Activated T-cell treated with anti-CD3 and anti-CD28 coated beads, Interleukin-2, amount 50 U/mL, for 4 hours (primary cell): ENCODE data around the gene ZFP3. TPM values are rescaled to one million over a fixed set of nuclear protein-coding genes. Genes with fewer than 3 reads are reported as not detected.
"Not testable (repeated sequence)": the region's sequence is repeated elsewhere in the genome, so short reads cannot be mapped to it uniquely, and the experiment has no call there.

Source experiments
- ATAC-seq, 2 donors: fragments of 200-7000 bp; cut with Tn5 transposase; one replicate each; pipeline ENCODE4 v1.10.0; 2021
- DNase-seq: peaks from one replicate; pipeline ENCODE4 v3.0.0-alpha.2; 2020
- H3K27me3 Mint-ChIP-seq: one replicate; pipeline ENCODE4 v1.8.0; 2021; ENCODE audit warnings: low read depth, mixed read lengths
- H3K36me3 Mint-ChIP-seq: one replicate; pipeline ENCODE4 v1.8.0; 2022; ENCODE audit warnings: mixed read lengths; ENCODE audit not compliant: insufficient read depth
- H3K4me1 Mint-ChIP-seq: one replicate; pipeline ENCODE4 v1.8.0; 2021; ENCODE audit warnings: low read depth, mixed read lengths
- H3K4me3 Mint-ChIP-seq: one replicate; pipeline ENCODE4 v1.8.0; 2021; ENCODE audit warnings: mild to moderate bottlenecking, moderate library complexity, mixed read lengths
- H3K9me3 Mint-ChIP-seq: one replicate; pipeline ENCODE4 v1.8.0; 2021; ENCODE audit warnings: mixed read lengths
- total RNA-seq, 3 donors: library from RNA; stranded (reverse); gene quantifications; one replicate each; pipeline ENCODE4 v1.2.1, GENCODE V29; 2021

The ZFP3 gene
- total RNA-seq, 3 donors from 2014 or later, result 1.7 to 2.2 (median 1.8) TPM

GRCh38 chr17:5135131-5135712 lies 57.0 kb downstream of the ZFP3 start:
- not testable (repeated sequence) for ATAC-seq, H3K36me3 Mint-ChIP-seq, H3K4me1 Mint-ChIP-seq

GRCh38 chr17:5135726-5136579 lies 57.7 kb downstream of the ZFP3 start:
- Mint-ChIP-seq H3K27me3 (no peaks in the 10 kb centered on the region), H3K9me3 (no peaks in the 10 kb centered on the region), H3K4me3 (no peak overlapping the region), H3K4me1 (no peaks in the 10 kb centered on the region), H3K36me3 (no peaks in the 10 kb centered on the region)
- DNase-seq, result no peak
- ATAC-seq, result no peak

More at GRCh38 chr17:5135131-5135712, 57.0 kb downstream of the ZFP3 start:
- H3K27me3 Mint-ChIP-seq, DNase-seq, H3K9me3 Mint-ChIP-seq, H3K4me3 Mint-ChIP-seq: not testable (repeated sequence)

- H3K4me3 Mint-ChIP-seq, ATAC-seq, H3K27me3 Mint-ChIP-seq, H3K9me3 Mint-ChIP-seq, H3K36me3 Mint-ChIP-seq, H3K4me1 Mint-ChIP-seq, DNase-seq: not testable (repeated sequence)
Measured at GRCh38 chr17:5136580-5137412, 58.5 kb downstream of the ZFP3 start.

- not testable (repeated sequence) for H3K36me3 Mint-ChIP-seq, H3K4me1 Mint-ChIP-seq, H3K27me3 Mint-ChIP-seq, H3K4me3 Mint-ChIP-seq, DNase-seq, H3K9me3 Mint-ChIP-seq, ATAC-seq
Measured at GRCh38 chr17:5137511-5138197, 59.4 kb downstream of the ZFP3 start.

GRCh38 chr17:5138198-5138544 lies 59.9 kb downstream of the ZFP3 start:
- not testable (repeated sequence) for H3K4me1 Mint-ChIP-seq, ATAC-seq, H3K4me3 Mint-ChIP-seq

GRCh38 chr17:5138616-5139457 lies 60.6 kb downstream of the ZFP3 start:
- no peaks in the 10 kb centered on the region for H3K27me3 Mint-ChIP-seq
- DNase-seq (no peak), ATAC-seq (no peak)
- no peak overlapping the region for H3K4me3 Mint-ChIP-seq
- H3K4me1 Mint-ChIP-seq, result no peaks in the 10 kb centered on the region
- H3K36me3 Mint-ChIP-seq, result no peaks in the 10 kb centered on the region
- no peaks in the 10 kb centered on the region for H3K9me3 Mint-ChIP-seq

More at GRCh38 chr17:5138198-5138544, 59.9 kb downstream of the ZFP3 start:
- not testable (repeated sequence) for H3K27me3 Mint-ChIP-seq, DNase-seq, H3K9me3 Mint-ChIP-seq, H3K36me3 Mint-ChIP-seq

- Mint-ChIP-seq H3K9me3 (no peaks in the 10 kb centered on the region), H3K36me3 (no peaks in the 10 kb centered on the region), H3K4me3 (no peak overlapping the region), H3K4me1 (no peaks in the 10 kb centered on the region), H3K27me3 (no peaks in the 10 kb centered on the region)
- DNase-seq (no peak), ATAC-seq (no peak)
Measured at GRCh38 chr17:5139458-5139732, 61.1 kb downstream of the ZFP3 start.

- not testable (repeated sequence) for DNase-seq, ATAC-seq, H3K4me3 Mint-ChIP-seq, H3K27me3 Mint-ChIP-seq, H3K36me3 Mint-ChIP-seq, H3K9me3 Mint-ChIP-seq, H3K4me1 Mint-ChIP-seq
Measured at GRCh38 chr17:5142877-5143276, 64.6 kb downstream of the ZFP3 start.

Other genes starting within 250 kb of the ZFP3 start
- gene MINK1, start 245.1 kb upstream of the ZFP3 start, total RNA-seq, result 10 to 100 TPM; 43.3 to 51.5 (median 45.1) TPM
- gene C17orf107, start 178.9 kb upstream of the ZFP3 start, total RNA-seq, result 1 to 10 TPM; 1.5 to 3.6 (median 2.7) TPM
- gene CHRNE, start 175.4 kb upstream of the ZFP3 start, total RNA-seq, result under 1 TPM; 0.18 to 0.71 (median 0.35) TPM
- under 1 TPM; 0.21 to 0.49 (median 0.25) TPM for gene GP1BA, start 146.2 kb upstream of the ZFP3 start, total RNA-seq
- gene SLC25A11, start 138.4 kb upstream of the ZFP3 start, total RNA-seq, result 100 to 1,000 TPM in 1 of 3 donors, 10 to 100 TPM in 2; 89.7 to 102 (median 98.1) TPM
- gene RNF167, start 138.2 kb upstream of the ZFP3 start, total RNA-seq, result 100 to 1,000 TPM; 121 to 140 (median 129) TPM
- 1,000 to 10,000 TPM; 1,652 to 1,716 (median 1,674) TPM for gene PFN1, start 129.9 kb upstream of the ZFP3 start, total RNA-seq
- 10 to 100 TPM; 25.8 to 26.9 (median 26.0) TPM for gene ENO3, start 127.3 kb upstream of the ZFP3 start, total RNA-seq
- 10 to 100 TPM; 47.7 to 67.4 (median 56.9) TPM for gene SPAG7, start 110.7 kb upstream of the ZFP3 start, total RNA-seq
- 100 to 1,000 TPM in 2 of 3 donors, 10 to 100 TPM in 1; 87.8 to 141 (median 101) TPM for gene CAMTA2, start 90.8 kb upstream of the ZFP3 start, total RNA-seq
- under 1 TPM in 2 of 3 donors, not detected in 1; 0.16 to 0.30 TPM for gene INCA1, start 80.9 kb upstream of the ZFP3 start, total RNA-seq
- 10 to 100 TPM; 42.7 to 49.9 (median 49.4) TPM for gene KIF1C, start 80.5 kb upstream of the ZFP3 start, total RNA-seq
- gene SLC52A1, start 43.0 kb upstream of the ZFP3 start, total RNA-seq, result under 1 TPM in 1 of 3 donors, not detected in 2; 0.08 TPM
- 10 to 100 TPM; 18.7 to 25.8 (median 21.3) TPM for gene ZNF232, start 33.4 kb downstream of the ZFP3 start, total RNA-seq
- under 1 TPM in 2 of 3 donors, not detected in 1; 0.08 to 0.23 TPM for gene USP6, start 37.6 kb downstream of the ZFP3 start, total RNA-seq
- gene ZNF594, start 113.4 kb downstream of the ZFP3 start, total RNA-seq, result 1 to 10 TPM; 6.5 to 7.6 (median 6.7) TPM
- gene SCIMP, start 156.4 kb downstream of the ZFP3 start, total RNA-seq, result under 1 TPM in 1 of 3 donors, not detected in 2; 0.10 TPM
- 10 to 100 TPM; 72.9 to 80.8 (median 76.3) TPM for gene RABEP1, start 203.8 kb downstream of the ZFP3 start, total RNA-seq